GM19463 (cell line): Measurements from ENCODE around the gene RNASEH2B.

Experiments used
- ATAC-seq: cut with Tn5 transposase; IDR thresholded peaks from one replicate; pipeline ENCODE4 v1.9.1; 2021; ENCODE audit warnings: mild to moderate bottlenecking, moderate library complexity; ENCODE audit not compliant: unreplicated experiment

The RNASEH2B gene

GRCh38 chr13:50993934-50994333 lies 84.3 kb downstream of the RNASEH2B start:
- ATAC-seq, result no peak

- ATAC-seq, result no peak
Measured at GRCh38 chr13:50994651-50995050, 85.1 kb downstream of the RNASEH2B start.

DNA sequence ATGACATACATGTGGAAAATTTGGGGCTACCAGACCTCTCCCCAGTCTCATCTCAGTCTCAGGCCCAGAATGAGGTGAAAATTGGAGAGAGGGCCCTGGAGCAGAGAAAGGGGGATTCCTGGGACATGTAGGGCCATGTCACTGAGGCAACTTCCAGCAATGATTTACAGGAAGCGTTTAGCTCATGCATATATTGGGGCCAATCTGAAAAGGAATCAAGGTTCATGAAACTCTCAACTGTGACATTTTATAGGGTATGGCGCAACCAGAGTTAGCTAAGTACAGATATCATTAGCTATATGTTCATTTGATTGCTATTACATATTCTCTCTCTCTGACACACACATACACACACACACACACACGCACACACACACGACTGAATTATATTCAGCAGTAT lies 86.3 kb downstream of the RNASEH2B start:
- ATAC-seq, result no peak

DNA sequence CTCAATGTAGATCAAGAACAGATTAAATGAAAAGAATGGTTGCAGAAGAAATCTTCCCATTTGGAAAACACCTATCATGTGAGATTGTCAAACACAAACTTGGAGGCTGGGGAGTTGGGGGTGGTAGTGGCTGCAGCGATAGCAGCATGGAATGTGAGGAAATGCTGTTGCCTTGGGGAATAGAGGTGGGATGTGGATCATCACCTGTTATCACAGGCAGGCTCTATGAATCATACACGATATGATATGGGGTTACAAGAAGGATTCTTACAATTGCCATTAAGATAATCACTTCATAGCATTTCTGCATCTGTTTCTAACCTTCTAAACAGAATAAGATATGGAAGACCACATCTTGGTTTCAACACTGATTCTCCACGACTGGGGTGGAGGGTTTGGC lies 88.7 kb downstream of the RNASEH2B start:
- no peak for ATAC-seq

- ATAC-seq, result no peak
Measured at GRCh38 chr13:50999641-51000040, 90.0 kb downstream of the RNASEH2B start.

DNA sequence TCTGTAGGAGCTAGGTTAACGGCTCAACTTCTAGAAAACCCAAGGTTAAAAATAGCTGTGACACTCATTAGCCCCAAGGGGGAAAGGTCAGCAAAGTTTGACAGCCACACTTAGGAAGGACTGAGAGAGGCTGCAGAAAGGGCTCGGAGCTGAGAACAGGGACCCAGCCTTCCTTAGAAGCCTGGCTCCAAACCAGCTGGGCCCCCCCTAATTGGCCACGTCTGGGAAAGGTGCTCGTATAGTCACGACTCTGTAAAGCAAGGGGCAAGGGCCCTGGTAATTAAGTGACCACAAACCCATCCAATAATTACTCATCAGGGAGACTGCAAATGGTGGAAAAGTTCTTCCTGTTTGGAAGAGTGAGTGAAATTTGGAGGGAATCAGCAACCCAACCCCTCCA lies 90.5 kb downstream of the RNASEH2B start:
- ATAC-seq, result no peak

- no peak for ATAC-seq
Measured at GRCh38 chr13:51000571-51001260, 91.1 kb downstream of the RNASEH2B start.

DNA sequence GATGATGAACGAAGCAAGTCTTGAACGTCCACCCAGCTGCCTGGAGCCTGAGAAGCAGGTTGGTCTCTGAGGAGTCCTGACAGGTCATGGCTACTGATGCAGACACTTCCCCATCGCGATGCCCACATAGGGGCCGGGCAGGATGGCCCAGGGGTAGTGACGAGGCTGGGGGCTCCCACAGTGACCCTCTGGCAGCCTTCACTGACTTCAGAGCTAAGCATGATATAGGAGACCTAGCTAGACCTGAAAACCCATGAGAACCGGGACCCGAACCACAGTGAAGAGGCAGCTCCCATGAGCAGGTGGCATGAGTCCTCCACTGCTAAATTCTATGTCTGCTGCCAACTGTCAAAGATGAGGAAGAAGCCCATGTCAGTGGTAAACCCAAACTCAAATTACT lies 91.7 kb downstream of the RNASEH2B start:
- no peak for ATAC-seq

DNA sequence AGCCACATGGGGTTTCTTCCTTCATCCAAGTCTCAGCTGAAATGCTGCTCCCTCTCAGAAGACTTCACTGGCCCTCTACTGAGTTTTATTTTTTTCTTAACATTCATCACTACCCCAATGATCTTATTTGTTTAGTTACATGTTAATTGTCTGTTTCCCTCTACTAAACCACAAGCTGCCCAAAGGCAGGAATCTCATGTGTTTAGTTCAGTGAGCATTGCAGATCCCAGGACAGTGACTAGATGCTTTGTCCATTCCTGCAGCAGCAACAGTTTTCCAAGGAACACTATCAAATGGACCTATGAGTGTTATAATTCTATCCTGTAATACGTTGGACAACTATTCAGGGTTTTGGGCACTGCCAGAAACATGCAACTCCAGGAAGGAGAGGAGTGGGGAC lies 93.1 kb downstream of the RNASEH2B start:
- ATAC-seq, result no peak

- ATAC-seq, result no peak
Measured at GRCh38 chr13:51003642-51004041, 94.1 kb downstream of the RNASEH2B start.

DNA sequence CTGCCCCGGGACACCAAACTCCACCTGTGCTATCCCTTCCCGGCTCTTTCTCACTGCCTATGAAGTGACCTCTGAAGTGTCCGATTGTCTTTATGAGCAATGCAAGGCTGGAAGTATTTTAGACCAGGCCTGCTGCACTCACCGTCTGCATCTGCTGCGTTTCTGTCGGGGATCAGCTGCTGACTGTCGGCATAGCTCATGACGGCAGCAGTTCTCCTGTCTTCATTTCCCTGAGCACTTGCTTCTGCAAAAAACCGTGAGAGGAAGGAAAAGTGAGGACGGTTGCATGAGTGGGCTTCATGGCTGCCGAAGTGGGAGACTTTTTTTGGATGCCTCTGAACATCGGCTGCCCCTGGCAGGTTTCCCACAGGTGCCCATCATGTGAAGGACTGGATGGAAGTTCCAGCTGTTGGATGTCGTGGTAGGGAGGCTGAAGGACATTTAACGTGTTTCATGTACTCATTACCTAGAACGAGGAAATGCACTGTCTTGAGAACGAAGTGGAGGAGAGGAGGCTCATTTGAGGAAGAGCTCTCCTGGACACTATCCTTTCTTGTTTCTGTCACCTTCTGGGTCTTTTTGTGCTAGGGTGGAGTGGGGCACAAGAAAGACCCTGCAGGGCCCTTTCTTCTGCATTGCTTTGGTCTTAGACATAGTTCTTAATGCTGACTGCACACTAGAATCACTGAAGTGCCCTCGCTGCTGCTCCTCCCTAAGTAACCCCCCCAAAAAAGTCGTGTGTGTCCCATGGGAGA lies 94.7 kb downstream of the RNASEH2B start:
- no peak for ATAC-seq

GRCh38 chr13:51004918-51005460 lies 95.4 kb downstream of the RNASEH2B start:
- no peak for ATAC-seq

DNA sequence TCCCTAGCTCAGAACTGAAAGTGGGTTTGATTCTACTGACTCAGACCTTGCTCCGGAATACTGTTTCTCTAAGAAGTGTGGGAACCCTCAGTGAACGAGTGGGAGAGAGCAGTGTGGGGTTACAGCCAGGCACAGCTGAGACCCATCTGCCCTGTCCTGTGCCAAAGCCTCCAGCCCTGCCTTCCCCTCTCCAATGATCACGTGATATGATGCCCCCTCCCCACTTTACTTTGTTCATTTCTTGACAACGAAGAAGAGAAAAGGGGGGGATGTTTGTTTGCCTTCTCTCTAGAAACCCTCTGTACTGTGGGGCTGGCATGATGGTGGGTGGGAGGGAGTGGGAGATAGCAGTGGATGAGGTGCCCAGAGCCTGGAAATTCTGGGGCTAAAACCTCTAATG lies 96.0 kb downstream of the RNASEH2B start:
- ATAC-seq, result no peak
